Measurements from ENCODE around the gene TMEM17. TPM values are rescaled to one million over a fixed set of nuclear protein-coding genes. Genes with fewer than 3 reads are reported as not detected.

TMEM17 gene
- total RNA-seq, 4 donors from 2014 or later, result 1.4 to 4.4 (median 1.6) TPM

DNA sequence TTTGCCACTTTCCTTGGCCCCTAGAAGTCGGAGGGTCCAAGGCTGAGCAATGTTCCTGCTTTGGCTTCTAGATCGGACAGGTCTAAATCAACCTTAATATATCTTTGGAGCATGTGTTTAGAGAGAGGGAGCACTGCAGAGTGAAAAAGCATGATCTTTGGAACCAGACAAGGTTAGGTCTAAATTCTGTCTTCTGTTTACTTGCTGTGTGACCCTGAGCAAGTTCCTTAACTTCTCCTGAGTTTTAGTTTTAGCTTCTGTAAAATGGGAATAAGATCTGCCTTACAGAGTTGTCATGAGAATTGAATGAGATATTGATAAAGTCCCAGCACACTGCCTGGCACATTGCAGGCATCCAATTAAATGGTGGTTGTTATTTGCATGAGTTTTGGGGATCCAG, 13.9 kb downstream of the TMEM17 start:
- TF ChIP-seq, protein P1, sequence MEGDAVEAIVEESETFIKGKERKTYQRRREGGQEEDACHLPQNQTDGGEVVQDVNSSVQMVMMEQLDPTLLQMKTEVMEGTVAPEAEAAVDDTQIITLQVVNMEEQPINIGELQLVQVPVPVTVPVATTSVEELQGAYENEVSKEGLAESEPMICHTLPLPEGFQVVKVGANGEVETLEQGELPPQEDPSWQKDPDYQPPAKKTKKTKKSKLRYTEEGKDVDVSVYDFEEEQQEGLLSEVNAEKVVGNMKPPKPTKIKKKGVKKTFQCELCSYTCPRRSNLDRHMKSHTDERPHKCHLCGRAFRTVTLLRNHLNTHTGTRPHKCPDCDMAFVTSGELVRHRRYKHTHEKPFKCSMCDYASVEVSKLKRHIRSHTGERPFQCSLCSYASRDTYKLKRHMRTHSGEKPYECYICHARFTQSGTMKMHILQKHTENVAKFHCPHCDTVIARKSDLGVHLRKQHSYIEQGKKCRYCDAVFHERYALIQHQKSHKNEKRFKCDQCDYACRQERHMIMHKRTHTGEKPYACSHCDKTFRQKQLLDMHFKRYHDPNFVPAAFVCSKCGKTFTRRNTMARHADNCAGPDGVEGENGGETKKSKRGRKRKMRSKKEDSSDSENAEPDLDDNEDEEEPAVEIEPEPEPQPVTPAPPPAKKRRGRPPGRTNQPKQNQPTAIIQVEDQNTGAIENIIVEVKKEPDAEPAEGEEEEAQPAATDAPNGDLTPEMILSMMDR (IDR thresholded peaks at IDR 0.05; ENCODE audit: low read depth), result no peak

DNA sequence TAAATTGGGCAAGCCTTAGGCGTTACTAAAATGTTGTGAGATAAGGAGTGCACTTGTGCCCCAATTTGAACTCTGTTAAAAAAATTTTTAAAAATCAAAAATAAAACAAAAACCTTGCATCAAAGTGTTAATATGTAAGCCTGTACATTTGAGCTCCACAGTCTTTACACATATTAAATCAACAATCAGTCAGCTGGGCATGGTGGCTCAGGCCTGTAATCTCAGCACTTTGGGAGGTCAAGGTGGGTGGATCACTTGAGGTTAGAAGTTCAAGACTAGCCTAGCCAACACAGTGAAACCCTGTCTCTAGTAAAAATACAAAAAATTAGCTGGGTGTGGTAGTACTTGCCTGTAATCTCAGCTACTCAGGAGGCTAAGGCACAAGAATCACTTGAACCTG, 16.3 kb downstream of the TMEM17 start:
- TF ChIP-seq, protein P1 (IDR thresholded peaks at IDR 0.05; ENCODE audit: low read depth), result no peak

DNA sequence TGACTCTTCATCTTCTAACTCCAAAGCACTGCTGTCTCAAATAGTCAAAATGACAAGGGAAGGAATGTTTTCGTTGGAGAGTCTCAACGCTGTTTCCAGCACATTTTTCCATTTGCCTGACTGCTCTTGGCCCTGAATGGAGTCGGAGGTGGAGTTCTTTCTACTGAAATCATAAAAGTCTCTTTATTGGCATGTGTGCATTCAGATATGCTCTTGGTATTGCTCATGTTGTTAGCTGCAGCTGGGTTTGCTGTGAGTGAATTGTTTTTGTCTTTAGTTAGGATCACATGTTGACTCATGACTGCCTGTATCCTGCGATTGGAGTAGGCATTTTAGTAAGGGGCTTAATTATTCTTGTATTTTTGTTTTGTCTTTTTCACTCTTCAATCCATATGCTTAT, 16.8 kb downstream of the TMEM17 start:
- TF ChIP-seq, protein P1 (IDR thresholded peaks at IDR 0.05; ENCODE audit: low read depth), result no peak

DNA sequence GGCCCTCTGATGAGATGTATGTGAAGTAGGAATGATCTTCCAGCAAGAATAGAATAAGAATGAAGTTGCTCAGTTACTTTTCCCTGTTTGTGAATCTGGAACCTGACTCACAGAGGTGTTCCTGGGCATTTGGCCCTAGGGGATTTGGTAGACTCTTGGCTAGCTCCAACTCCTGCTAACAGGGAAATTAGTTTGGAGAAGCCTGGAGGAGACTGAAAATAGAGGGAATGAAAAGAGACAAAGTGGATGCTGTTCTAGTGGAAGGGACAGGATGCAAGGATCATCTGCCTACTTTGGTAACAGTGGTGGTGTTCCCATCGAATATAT, 19.6 kb downstream of the TMEM17 start:
- TF ChIP-seq, protein P1 (IDR thresholded peaks at IDR 0.05; ENCODE audit: low read depth), result no peak

DNA sequence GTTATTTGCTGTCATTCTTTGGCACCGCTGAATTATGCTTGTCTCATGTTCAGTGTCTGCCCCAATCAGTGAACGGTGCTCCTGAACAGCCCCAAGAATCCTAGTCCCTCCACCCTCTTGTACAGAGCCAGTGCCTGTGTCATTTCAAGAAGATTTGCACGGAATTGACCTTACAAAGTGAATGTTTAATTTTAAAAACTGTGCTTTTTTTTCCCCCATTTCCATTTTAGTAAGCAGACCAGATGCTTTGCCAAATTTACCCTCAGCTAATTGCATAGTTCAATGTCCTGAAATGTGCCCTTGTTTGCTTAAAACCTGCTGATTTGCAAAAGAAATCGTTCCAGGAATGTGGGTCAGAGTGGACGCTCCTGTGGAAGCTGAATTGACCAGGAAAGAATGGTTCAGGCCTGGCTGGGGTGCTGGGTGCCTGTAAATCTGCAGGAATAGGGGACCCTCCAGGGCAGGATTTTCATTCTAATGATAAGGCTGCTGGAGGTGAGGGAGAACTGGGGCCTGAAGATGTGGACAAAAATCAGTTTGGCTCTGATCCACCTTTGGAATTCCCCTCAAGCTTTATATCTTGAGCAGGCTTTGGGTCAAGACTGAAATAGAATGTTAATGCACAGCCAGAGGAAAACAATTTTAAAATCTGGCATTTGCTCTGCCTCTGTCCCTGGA, 20.1 kb downstream of the TMEM17 start:
- TF ChIP-seq, protein P1 (IDR thresholded peaks at IDR 0.05; ENCODE audit: low read depth), result no peak

DNA sequence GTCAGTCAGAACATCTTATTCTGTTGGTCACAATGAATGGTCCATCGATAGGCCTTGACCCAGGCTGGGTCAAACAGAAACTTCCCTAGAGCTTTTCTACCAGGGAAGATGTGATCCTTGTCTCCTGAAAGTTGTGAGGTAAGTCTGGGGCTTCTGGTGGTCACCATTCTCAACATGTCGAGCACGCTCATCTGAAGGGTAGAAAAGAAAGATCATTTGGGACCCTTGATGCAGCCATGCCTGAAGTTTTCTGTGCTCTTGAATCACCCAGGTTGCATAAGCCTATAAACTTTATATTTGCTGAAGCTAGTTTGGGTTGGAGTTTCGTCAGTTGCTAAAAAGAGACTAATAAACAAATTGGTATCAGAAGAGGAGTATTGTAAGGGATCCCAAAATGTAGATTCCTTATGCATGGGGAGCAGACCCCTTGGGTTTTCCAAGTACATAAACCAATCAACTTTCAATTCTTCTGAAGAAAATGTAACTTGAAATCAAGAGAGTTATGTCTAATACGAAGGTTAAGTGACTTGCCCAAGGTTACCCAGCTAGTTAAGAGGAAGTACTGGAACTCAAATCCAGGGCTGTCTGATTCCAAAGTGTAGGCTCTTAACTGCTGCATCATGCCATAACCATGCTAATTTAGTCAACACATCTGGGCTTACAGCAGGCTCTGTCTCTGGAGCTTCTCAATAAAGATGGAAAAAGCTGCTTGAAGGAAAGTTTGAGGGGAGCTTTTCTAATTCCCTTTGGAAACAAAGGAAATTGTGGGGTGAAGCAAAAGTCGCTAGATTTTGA, 23.2 kb downstream of the TMEM17 start:
- TF ChIP-seq, protein P1 (IDR thresholded peaks at IDR 0.05; ENCODE audit: low read depth), result no peak

DNA sequence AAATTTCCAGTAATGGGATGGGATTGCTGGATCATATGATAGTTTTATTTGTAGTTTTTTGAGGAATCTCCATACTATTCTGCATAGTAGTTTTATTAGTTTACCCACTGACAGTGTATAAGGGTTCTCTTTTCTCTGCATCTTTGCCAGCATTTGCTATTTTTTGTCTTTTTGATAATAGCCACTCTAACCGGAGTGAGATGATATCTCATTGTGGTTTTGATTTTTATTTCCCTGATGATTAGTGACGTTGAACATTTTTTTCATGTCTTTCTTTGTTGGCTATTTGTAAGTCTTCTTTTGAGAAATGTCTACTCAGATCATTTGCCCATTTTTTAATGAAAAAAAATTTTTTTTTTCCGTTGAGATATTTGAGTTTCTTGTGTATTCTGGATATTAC, 26.1 kb downstream of the TMEM17 start:
- TF ChIP-seq, protein P1 (IDR thresholded peaks at IDR 0.05; ENCODE audit: low read depth), result no peak
